Choroid plexus epithelial cell (primary cell): ENCODE results near the gene ALOX5.

Experiments used
- DNase-seq: peaks from one replicate; pipeline ENCODE4 v3.0.0-alpha.2; 2010; ENCODE audit warnings: low read depth
- H3K4me3 ChIP-seq: 2 replicates; pipeline ENCODE4 v1.5.1; 2011; ENCODE audit warnings: low read depth, mild to moderate bottlenecking, control low read depth, low read length, moderate library complexity
- TF ChIP-seq, protein P1 (sequence below): conservative IDR thresholded peaks from 2 replicates; pipeline ENCODE4 v1.5.1; 2011; ENCODE audit warnings: low read depth, mild to moderate bottlenecking, control low read depth, inconsistent platforms, low read length, moderate library complexity

ALOX5 gene

GRCh38 chr10:45443101-45444009, 69.3 kb downstream of the ALOX5 start:
- TF ChIP-seq, protein P1, sequence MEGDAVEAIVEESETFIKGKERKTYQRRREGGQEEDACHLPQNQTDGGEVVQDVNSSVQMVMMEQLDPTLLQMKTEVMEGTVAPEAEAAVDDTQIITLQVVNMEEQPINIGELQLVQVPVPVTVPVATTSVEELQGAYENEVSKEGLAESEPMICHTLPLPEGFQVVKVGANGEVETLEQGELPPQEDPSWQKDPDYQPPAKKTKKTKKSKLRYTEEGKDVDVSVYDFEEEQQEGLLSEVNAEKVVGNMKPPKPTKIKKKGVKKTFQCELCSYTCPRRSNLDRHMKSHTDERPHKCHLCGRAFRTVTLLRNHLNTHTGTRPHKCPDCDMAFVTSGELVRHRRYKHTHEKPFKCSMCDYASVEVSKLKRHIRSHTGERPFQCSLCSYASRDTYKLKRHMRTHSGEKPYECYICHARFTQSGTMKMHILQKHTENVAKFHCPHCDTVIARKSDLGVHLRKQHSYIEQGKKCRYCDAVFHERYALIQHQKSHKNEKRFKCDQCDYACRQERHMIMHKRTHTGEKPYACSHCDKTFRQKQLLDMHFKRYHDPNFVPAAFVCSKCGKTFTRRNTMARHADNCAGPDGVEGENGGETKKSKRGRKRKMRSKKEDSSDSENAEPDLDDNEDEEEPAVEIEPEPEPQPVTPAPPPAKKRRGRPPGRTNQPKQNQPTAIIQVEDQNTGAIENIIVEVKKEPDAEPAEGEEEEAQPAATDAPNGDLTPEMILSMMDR, result no peak
- DNase-seq, result no peak
- H3K4me3 ChIP-seq, result no peak overlapping the region

GRCh38 chr10:45444022-45444421, 70.0 kb downstream of the ALOX5 start:
- TF ChIP-seq, protein P1, result no peak
- no peak overlapping the region for H3K4me3 ChIP-seq
- DNase-seq, result no peak

DNA sequence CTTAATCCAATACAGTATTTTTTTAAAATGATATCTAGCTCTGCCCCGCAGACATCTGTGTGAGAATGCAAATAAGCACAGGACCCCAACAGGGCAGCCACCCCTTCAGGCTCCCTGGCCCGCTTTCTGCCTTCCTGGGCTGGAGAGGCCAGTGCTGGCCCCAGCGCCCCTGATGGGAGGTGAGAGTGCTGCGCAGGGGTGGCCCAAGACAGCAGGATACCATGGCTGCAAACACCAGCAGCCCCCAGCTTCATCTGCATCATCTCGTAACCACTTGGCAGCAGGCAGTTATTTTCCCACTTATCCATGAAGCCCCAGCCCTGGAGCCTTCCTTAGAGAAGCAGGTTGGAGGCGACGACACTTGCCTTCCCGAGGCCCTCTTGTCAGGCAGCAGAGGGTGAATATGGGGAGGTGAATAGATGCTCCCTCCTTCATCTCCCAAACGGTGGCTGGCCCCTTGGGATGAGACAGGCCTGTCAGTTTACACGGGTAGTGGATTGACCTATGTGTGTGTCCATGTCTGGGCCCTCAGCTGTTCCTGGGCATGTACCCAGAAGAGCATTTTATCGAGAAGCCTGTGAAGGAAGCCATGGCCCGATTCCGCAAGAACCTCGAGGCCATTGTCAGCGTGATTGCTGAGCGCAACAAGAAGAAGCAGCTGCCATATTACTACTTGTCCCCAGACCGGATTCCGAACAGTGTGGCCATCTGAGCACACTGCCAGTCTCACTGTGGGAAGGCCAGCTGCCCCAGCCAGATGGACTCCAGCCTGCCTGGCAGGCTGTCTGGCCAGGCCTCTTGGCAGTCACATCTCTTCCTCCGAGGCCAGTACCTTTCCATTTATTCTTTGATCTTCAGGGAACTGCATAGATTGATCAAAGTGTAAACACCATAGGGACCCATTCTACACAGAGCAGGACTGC, 71.2 kb downstream of the ALOX5 start:
- no peak for DNase-seq
- TF ChIP-seq, protein P1, result no peak
- H3K4me3 ChIP-seq, result no peak overlapping the region

DNA sequence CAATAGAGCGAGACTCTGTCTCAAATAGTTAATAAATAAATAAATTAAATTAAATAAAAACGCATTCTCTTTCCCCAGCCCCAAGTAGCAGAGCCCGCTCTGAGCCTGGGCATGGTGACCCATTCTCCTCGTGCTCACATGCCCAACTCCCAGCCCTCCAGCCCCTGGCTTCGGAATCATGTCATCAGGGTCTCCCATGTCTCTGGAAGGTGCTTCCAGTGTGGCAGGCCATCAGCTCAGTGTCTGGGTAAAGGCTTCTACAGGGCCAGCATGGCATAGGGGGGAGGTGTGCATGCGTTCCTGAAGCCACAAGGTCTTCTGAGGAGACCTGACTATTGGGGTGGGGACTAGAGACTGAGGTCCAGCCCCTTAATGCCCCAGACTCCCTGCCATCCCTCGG, 72.8 kb downstream of the ALOX5 start:
- TF ChIP-seq, protein P1, result no peak
- no peak for DNase-seq
- no peak overlapping the region for H3K4me3 ChIP-seq

GRCh38 chr10:45447416-45447815, 73.4 kb downstream of the ALOX5 start:
- TF ChIP-seq, protein P1, result no peak
- no peak for DNase-seq
- H3K4me3 ChIP-seq, result no peak overlapping the region

DNA sequence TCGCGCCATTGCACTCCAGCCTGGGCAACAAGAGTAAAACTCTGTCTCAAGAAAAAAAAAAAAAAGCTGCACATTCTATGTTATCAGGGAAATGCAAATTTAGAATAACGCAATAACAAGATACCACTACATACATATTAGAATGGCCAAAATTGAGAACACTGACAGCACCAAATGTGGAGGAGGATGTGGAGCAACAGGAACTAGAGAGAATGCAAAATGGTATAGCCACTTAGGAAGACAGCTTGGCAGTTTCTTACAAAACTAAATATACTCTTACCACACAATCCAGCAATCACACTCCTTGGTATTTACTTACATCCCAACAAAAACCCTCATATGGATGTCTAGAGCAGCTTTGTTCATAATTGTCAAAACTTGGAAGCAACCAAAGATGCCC, 76.8 kb downstream of the ALOX5 start:
- no peak for DNase-seq
- no peak overlapping the region for H3K4me3 ChIP-seq
- TF ChIP-seq, protein P1, result no peak
